Natural killer cell treated with Interleukin-12 subunit alpha and Interleukin-12 subunit beta and Interleukin-15 and Interleukin-18, amount 100 ng/mL, for 72 hours (primary cell): Measurements from ENCODE around the gene CATSPERE. TPM values are rescaled to one million over a fixed set of nuclear protein-coding genes. Genes with fewer than 3 reads are reported as not detected.

Experiments
- ATAC-seq, 2 donors: fragments of 150-1000 bp; cut with Tn5 transposase in 1 of 2; sonication (Bioruptor Pico), chemical (Tn5 transposase) in 1 of 2; 2 replicates each; pipeline ENCODE4 v1.10.0; 2021
- DNase-seq: peaks from one replicate; pipeline ENCODE4 v3.0.0; 2022; ENCODE audit warnings: low spot score
- H3K27ac Mint-ChIP-seq, 2 donors: 1 replicate in 1 of 2; 2 replicates in 1 of 2; pipeline ENCODE4 v1.8.0; 2022; ENCODE audit warnings: mixed read lengths in 2 of 2, mild to moderate bottlenecking in 1 of 2, moderate library complexity in 1 of 2
- H3K27me3 Mint-ChIP-seq, 2 donors: 1 replicate in 1 of 2; 2 replicates in 1 of 2; pipeline ENCODE4 v1.8.0; 2022; ENCODE audit warnings: mixed read lengths in 2 of 2
- H3K36me3 Mint-ChIP-seq: one replicate; pipeline ENCODE4 v1.8.0; 2022; ENCODE audit warnings: mixed read lengths
- H3K4me1 Mint-ChIP-seq, 2 donors: 1 replicate in 1 of 2; 2 replicates in 1 of 2; pipeline ENCODE4 v1.8.0; 2022; ENCODE audit warnings: low read depth in 2 of 2, mixed read lengths in 2 of 2, mild to moderate bottlenecking in 1 of 2
- H3K4me3 Mint-ChIP-seq: one replicate; pipeline ENCODE4 v1.8.0; 2022; ENCODE audit warnings: mixed read lengths
- H3K9me3 Mint-ChIP-seq: 2 replicates; pipeline ENCODE4 v1.8.0; 2022; ENCODE audit warnings: mixed read lengths
- total RNA-seq, 2 donors: library from RNA; stranded (reverse); gene quantifications; one replicate each; pipeline ENCODE4 v1.2.3, GENCODE V29; 2022

CATSPERE gene
- total RNA-seq = under 1 TPM; 0.64 to 0.78 TPM

- DNase-seq (peak; percentile 90), ATAC-seq (peak; percentile 98 to 99)
- peaks cover 8 to 11% of the 10 kb centered on the region in 2 donors for H3K4me1 Mint-ChIP-seq
- H3K9me3 Mint-ChIP-seq = peaks cover 3% of the 10 kb centered on the region
- peak within 1 kb of the TSS; percentile 76 for H3K4me3 Mint-ChIP-seq
- peaks cover 13% of the 10 kb centered on the region for H3K36me3 Mint-ChIP-seq
- H3K27me3 Mint-ChIP-seq = no peaks in the 10 kb centered on the region
- H3K27ac Mint-ChIP-seq = peak within 1 kb of the TSS; percentile 50 to 79
Observed at GRCh38 chr1:244461245-244462071, at the start of gene CATSPERE. CATSPERE (plus strand) TSS chr1:244461273; CDS start chr1:244461430, 157 bp downstream.

DNA sequence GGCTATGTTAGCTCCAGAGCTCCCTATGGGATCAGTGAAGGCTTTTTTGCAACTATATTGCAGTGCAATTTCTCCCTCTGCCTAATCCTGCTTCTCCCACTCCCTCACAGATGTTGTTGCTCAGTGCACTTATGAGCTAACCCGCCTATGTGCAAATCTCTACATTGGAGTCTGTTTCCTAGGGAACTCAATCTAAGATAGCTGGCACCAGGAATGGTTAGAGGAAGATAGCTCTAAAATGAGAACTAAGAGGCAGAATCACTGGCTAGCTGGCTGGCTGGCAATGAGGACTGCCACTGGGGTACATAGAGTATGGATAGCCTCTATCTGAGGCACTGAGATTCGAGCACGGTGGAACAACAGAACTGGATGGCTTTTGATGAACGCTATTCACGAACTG is 48.9 kb upstream of the CATSPERE start:
- no peaks in the 10 kb centered on the region for H3K27me3 Mint-ChIP-seq
- peaks cover 11 to 12% of the 10 kb centered on the region in 2 donors for H3K4me1 Mint-ChIP-seq
- H3K27ac Mint-ChIP-seq = no peak overlapping the region
- peaks cover 29% of the 10 kb centered on the region for H3K36me3 Mint-ChIP-seq
- no peak for DNase-seq
- no peak overlapping the region for H3K4me3 Mint-ChIP-seq
- no peak for ATAC-seq
- H3K9me3 Mint-ChIP-seq = no peaks in the 10 kb centered on the region

DNA sequence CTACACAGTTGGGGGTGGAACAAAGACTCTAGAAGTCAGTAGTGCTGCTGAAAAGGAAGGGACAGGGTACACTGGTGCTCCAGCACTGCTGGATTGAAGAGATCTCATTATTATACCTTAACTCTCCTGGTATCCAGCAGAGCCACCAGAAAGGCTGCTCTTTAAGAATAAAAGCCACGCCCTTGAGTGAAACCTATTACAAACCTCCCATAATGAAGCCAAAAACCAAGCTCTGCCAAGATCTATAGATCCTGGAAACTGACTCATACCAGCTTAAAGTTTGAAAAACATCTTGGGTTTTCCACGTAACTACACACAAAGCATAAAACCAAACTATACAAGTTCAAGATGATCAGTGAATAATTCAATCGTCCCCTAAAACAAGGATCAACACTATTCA is 47.3 kb upstream of the CATSPERE start:
- Mint-ChIP-seq H3K36me3 (peaks cover 29% of the 10 kb centered on the region), H3K4me3 (no peak overlapping the region), H3K4me1 (peaks cover 6 to 8% of the 10 kb centered on the region in 2 donors), H3K27ac (no peak overlapping the region), H3K9me3 (no peaks in the 10 kb centered on the region), H3K27me3 (no peaks in the 10 kb centered on the region)
- DNase-seq (no peak), ATAC-seq (no peak)

DNA sequence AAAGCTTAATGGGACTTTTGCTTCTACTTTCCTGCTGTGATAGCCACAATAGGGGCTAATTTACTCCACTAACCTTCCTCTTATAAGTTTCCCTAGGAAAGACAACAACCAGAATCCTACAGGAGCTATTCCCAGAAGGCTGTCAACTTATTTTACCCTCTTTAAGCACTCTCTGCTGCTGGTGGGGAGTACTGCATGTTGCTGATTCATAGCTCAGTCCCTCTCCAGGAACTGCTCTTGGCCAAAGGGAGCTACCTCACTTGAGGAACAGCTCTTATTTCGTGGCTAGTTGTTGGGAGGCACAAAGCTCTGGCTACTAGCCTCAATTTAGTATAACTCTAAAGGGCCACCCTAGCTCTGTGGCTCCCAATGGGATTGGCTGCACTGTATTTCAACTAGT is 46.5 kb upstream of the CATSPERE start:
- Mint-ChIP-seq H3K27ac (no peak overlapping the region), H3K4me3 (no peak overlapping the region), H3K27me3 (no peaks in the 10 kb centered on the region), H3K9me3 (no peaks in the 10 kb centered on the region), H3K4me1 (peaks cover 6 to 10% of the 10 kb centered on the region in 2 donors), H3K36me3 (peaks cover 29% of the 10 kb centered on the region)
- DNase-seq (no peak), ATAC-seq (no peak)

DNA sequence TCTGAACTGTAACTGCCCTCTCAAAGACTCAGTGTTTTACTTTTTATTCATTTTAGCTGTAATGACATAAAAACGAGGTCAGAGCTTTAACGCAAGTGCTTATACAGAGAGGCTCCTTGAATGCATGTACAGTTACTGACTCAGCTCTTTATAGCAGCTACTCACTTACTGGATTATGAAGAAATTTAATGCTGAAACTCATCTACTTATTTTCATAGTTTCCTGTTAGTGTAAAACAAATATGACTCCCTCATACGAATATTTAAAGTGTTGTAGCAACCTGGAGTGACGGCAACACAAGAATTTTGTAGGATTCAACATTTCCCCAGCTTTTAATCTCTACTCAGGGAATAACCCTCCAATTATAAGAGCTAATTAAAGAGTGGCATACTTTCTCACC is 42.0 kb upstream of the CATSPERE start:
- Mint-ChIP-seq H3K4me1 (peaks cover 4 to 7% of the 10 kb centered on the region in 2 donors), H3K9me3 (no peaks in the 10 kb centered on the region), H3K4me3 (no peak overlapping the region), H3K27me3 (no peaks in the 10 kb centered on the region), H3K27ac (peak overlapping the region in 1 of 2 donors; percentile 9), H3K36me3 (peaks cover 24% of the 10 kb centered on the region)
- ATAC-seq (no peak), DNase-seq (no peak)

GRCh38 chr1:244422174-244422573 is 38.9 kb upstream of the CATSPERE start:
- no peaks in the 10 kb centered on the region for H3K9me3 Mint-ChIP-seq
- no peaks in the 10 kb centered on the region for H3K27me3 Mint-ChIP-seq
- DNase-seq = no peak
- peaks cover 26% of the 10 kb centered on the region for H3K36me3 Mint-ChIP-seq
- peak overlapping the region in 1 of 2 donors; percentile 4 for H3K27ac Mint-ChIP-seq
- ATAC-seq = no peak
- no peak overlapping the region for H3K4me3 Mint-ChIP-seq
- H3K4me1 Mint-ChIP-seq = peaks cover 12% of the 10 kb centered on the region in 2 donors

- DNase-seq (no peak), ATAC-seq (no peak)
- Mint-ChIP-seq H3K27ac (peak overlapping the region in 1 of 2 donors; percentile 3), H3K27me3 (no peaks in the 10 kb centered on the region), H3K4me1 (peaks cover 11 to 12% of the 10 kb centered on the region in 2 donors), H3K36me3 (peaks cover 21% of the 10 kb centered on the region), H3K9me3 (no peaks in the 10 kb centered on the region), H3K4me3 (no peak overlapping the region)
Observed at GRCh38 chr1:244424649-244425334, 36.3 kb upstream of the CATSPERE start.

DNA sequence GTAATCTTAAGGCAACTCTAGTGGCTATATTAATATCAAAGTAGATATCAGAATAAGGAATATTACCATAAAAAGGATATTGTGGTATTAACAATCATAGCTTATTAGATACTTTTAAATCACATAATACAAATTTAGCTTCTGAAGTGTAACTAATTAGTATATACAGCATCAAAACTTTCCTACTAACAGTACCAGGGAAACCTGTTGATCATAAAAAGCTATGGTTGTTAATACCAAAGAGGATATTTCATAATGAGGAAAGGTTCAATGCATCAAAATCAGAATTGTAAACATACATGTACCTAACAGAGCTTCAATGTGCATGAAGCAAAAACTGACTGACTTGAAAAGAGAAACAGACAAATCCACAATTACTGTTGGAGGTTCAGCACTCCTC is 33.4 kb upstream of the CATSPERE start:
- H3K27ac Mint-ChIP-seq = no peak overlapping the region
- peaks cover 17% of the 10 kb centered on the region in 2 donors for H3K4me1 Mint-ChIP-seq
- no peak for DNase-seq
- no peak for ATAC-seq
- no peaks in the 10 kb centered on the region for H3K27me3 Mint-ChIP-seq
- H3K9me3 Mint-ChIP-seq = no peaks in the 10 kb centered on the region
- no peak overlapping the region for H3K4me3 Mint-ChIP-seq
- H3K36me3 Mint-ChIP-seq = peaks cover 20% of the 10 kb centered on the region

DNA sequence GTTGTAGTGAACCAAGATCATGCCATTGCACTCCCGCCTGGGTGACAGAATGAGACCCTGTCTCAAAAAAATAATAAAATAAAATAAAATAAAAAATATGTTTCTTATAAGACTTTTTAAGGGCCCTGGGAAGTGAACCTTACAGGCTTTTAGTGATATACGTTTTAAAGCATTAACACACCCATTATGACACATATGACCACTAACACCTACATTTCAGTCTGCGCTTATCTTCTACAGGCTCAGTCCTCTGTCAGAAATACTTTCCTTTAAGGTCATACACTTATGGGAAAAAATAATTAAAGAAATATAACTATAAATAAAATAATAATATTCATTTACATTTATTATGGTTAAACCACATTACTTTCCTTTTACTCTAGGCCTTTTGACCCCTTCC is 31.3 kb upstream of the CATSPERE start:
- H3K36me3 Mint-ChIP-seq = peaks cover 17% of the 10 kb centered on the region
- H3K27ac Mint-ChIP-seq = no peak overlapping the region
- ATAC-seq (no peak), DNase-seq (no peak)
- H3K27me3 Mint-ChIP-seq = no peaks in the 10 kb centered on the region
- no peaks in the 10 kb centered on the region for H3K9me3 Mint-ChIP-seq
- H3K4me3 Mint-ChIP-seq = no peak overlapping the region
- peaks cover 12 to 14% of the 10 kb centered on the region in 2 donors for H3K4me1 Mint-ChIP-seq

DNA sequence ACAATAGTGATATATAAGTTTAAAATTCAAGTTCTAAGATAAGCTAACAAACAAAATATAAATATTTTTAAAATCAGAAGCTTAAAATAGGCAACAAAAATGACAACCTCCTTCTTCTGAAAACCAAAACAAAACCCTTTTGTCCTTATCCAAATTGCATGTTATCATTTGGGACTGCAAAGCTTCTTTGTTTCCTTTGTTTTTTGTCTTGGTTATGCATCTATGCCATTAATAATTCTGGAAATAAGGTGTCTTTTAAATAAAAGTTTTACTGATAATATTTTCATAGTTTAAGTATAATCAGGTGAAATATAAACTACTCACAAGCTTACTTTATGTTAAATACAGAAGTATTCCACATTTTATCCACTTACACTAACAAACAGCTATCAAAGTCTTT is 29.9 kb upstream of the CATSPERE start:
- Mint-ChIP-seq H3K27me3 (no peaks in the 10 kb centered on the region), H3K36me3 (peaks cover 20% of the 10 kb centered on the region), H3K4me1 (peaks cover 20 to 21% of the 10 kb centered on the region in 2 donors), H3K4me3 (no peak overlapping the region), H3K9me3 (no peaks in the 10 kb centered on the region), H3K27ac (no peak overlapping the region)
- no peak for DNase-seq
- ATAC-seq = no peak

- H3K4me1 Mint-ChIP-seq = peaks cover 14 to 29% of the 10 kb centered on the region in 2 donors
- no peaks in the 10 kb centered on the region for H3K27me3 Mint-ChIP-seq
- H3K9me3 Mint-ChIP-seq = no peaks in the 10 kb centered on the region
- ATAC-seq (no peak), DNase-seq (no peak)
- H3K4me3 Mint-ChIP-seq = no peak overlapping the region
- peak overlapping the region; percentile 25 to 80 for H3K27ac Mint-ChIP-seq
- H3K36me3 Mint-ChIP-seq = peaks cover 13% of the 10 kb centered on the region
Observed at GRCh38 chr1:244435562-244436205, 25.4 kb upstream of the CATSPERE start.

DNA sequence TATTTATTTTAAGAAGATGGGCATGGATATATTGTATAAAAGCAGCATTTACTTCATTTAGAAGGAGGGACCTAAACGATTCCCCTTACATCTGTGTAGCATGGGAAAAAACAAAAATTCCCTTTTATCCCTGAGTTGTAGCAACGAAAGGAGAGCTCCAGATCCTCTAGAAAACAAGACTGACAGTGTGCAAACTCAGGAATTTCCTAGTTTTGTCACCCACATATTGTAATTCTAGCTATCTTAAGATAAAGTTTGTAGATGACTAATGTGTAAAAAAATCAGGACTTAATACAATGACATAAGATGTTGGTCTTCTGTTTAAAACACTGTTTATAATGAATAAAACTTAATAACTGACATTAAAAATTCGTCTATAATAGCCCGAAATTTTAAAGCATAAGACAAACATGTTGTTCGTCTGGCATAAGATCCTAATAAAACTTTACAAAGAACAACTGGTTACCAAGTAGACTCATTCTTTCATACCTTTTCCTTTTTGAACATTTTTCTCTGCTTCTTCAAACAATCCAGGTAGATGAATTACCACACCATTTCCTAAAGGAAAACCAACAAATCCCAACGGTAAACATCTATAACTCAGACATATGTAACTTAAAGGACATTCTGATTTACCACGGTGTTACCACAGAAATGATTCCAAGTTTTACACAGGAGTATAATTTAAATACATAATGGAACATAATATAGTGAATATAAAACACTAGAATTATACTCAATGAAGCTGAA is 24.6 kb upstream of the CATSPERE start:
- no peak overlapping the region for H3K4me3 Mint-ChIP-seq
- H3K9me3 Mint-ChIP-seq = no peaks in the 10 kb centered on the region
- peaks cover 13% of the 10 kb centered on the region for H3K36me3 Mint-ChIP-seq
- DNase-seq = no peak
- peak overlapping the region; percentile 25 to 80 for H3K27ac Mint-ChIP-seq
- ATAC-seq = no peak
- H3K27me3 Mint-ChIP-seq = no peaks in the 10 kb centered on the region
- H3K4me1 Mint-ChIP-seq = peaks cover 14 to 29% of the 10 kb centered on the region in 2 donors

DNA sequence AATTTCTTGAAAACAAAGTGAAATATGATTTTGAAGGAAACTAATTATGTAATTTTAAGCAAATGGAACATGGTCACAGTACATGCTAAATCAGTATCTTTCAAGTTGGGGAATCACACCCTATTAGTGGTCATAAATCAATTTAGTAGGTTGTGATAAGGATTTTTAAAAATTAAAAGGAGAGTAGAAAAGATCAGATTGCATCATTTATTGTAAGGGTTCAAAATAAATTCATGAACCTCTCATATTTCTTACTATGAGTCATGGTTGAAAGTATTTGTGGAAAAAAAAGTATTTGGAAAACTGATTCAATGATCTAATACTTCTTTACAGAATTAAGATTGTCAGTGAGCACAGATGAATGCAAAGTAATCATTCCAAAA is 24.0 kb upstream of the CATSPERE start:
- ATAC-seq (no peak), DNase-seq (no peak)
- H3K27ac Mint-ChIP-seq = no peak overlapping the region
- H3K36me3 Mint-ChIP-seq = peaks cover 13% of the 10 kb centered on the region
- peaks cover 14 to 29% of the 10 kb centered on the region in 2 donors for H3K4me1 Mint-ChIP-seq
- no peak overlapping the region for H3K4me3 Mint-ChIP-seq
- no peaks in the 10 kb centered on the region for H3K27me3 Mint-ChIP-seq
- H3K9me3 Mint-ChIP-seq = no peaks in the 10 kb centered on the region
